ENCODE results near the gene DMD.

DMD gene

DNA sequence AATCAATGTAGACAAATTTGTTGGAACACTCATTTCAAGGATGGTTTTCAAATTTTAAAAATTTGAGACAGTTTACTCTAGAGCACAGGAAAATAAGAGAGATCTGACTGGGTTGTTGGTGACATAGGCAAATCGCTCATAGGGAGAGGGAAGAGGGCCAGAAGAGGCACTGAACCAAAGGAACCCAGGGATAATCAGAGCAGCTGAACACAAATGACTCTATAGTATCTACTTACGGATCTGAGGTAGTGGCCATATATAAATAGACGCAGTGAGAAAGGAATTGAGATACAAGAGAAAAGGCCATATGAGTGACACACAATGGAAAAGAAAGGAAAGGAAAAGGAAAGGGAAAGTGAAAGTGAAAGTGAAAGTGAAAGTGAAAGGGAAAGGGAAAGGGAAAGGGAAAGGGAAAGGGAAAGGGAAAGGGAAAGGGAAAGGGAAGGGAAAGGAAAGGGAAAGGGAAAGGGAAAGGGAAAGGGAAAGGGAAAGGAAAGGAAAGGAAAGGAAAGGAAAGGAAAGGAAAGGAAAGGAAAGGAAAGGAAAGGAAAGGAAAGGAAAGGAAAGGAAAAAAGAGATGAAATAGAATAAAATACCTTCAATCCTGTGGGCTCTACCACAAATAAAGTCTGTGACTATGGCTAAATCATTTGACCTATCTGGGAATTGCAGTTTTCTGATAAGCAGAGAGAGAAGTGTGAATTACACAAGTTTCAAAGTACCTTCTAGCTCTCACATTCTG lies 759.2 kb downstream of the DMD start:
- DNase-seq: no peak

DNA sequence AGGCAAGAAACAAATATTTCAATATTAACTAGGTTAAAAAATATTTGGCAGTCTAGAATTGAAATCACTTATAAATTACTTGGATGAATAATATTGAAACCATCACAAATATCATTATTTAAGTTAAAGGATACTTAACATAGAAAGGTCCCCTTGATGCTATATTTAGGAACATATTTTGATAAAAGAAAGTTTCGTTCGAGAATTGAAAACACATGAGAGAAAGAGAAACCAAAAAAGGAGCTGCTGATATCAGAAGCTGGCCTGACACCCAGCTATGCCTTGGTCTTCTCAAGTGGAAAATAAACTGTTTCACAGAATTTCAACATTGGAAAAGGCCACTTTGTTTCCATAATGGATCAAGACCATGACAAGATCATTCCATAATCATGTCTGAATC lies 762.4 kb downstream of the DMD start:
- no peak for DNase-seq

DNA sequence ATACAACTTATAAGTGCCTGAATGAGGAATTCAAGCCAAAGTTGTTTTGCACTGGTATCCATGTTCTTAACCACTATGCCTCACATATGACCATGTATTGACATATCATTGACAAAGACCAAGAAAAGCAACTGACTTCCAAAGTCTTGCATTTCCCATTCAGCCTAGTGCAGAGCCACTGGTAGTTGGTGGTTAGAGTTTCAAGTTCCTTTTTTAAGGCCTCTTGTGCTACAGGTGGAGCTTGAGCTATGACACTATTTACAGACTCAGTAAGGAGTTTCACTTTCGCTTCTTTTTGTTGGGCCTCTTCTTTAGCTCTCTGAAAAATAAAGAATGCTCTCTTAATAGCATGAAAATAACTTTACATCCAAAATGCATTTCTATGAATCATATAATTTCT lies 763.0 kb downstream of the DMD start:
- DNase-seq: peak; percentile 54

DNA sequence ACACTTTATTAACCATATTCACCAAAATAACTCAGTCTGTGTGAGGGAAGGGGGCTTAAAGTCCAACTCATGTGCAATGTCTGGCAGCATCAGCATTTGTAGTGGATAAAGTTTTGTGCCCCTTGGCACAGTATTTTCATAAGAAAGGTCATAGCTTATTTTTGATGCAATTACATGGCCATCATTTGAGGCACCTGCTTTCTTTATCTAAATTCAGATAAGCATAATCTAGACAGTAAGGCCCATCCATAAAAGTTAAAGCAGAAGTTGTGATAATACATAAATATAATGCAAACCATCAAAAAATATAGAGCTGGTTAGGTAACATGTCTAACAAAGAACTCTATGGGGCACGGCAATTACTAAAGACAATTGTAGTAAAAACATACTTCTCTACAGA lies 763.7 kb downstream of the DMD start:
- no peak for DNase-seq

DNA sequence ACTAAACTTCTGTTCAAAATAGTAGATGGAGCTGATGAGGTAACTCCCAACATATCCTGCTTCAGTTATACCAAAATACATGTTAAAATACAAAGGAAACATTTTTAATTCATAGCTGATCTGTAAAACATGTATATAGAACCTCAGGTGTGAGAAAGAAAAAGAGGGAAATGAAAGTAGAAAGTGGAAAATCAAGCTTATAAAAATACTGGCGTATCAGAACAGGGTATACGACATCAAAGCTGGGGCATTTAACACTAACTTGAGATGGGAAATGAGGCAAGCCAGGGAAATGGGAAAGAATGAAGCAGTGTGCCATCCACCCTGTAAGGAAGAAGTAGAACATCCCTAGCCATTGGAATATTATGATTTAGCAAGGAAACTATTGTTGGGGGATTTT lies 767.5 kb downstream of the DMD start:
- no peak for DNase-seq

DNA sequence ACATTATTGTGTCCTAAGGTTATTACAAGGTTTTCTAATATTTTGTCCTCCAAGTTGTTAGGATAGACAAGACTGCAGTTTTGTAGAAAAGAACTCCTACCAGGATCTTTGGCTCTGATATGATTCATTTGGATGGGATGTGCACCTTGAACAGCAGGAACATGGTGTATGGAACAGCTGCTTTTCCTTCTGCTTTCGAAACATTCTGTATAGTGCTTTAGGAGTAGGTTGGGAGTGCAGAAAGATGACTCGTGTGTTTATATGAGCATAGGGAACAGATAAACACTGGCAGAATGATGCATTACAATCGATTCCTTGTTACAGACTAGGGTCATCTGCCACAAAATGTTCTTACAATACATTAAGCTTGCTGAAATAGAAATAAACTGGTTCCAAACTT lies 790.1 kb downstream of the DMD start:
- DNase-seq: no peak

DNA sequence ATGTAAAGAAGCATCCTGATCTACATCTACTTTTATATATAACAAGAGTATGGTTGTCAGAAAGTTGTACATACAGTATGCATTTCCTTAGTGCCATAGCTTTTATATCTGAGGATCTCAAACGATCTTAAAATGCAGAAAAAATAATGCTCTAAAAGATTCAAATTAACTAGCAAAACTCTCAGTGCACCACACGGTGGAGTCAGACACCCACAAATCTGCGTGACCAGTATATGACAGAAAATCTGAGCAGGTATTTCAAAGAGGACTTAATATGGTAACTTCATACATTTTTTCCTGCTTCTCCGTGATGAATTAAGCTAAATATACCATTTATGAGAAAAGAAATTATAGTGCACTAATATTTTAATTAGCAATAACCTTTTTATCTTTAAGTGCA lies 803.0 kb downstream of the DMD start:
- DNase-seq: peak; percentile 22

DNA sequence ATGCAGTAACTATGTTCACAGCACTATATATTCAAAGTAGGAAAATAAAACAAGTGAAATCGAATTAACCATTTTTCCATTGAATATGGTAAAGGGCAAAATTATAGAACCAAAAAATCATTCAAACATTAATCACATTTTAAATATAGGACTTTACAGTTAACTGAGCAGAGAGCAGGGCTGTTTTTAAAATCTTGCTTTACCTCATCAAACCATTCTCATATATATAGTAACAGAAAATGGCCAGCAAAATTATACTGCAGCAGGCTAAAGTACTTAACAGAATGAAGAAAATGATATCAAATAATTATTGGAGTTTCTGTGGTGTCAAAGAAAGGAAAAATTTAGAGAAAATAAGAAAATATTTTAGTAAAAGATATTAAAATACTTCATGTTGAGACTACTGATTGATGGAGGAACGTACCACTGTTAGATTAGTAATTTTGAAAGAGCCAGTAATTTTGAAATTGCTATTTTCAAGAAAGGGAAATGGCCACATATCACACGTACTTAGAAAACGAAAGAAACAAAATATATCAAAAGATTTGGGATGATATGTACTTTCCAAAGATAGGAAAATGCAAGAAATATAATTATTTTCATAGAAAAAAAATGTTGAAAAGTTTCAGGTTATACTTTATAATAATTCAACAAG lies 813.7 kb downstream of the DMD start:
- peak; percentile 19 for DNase-seq

DNA sequence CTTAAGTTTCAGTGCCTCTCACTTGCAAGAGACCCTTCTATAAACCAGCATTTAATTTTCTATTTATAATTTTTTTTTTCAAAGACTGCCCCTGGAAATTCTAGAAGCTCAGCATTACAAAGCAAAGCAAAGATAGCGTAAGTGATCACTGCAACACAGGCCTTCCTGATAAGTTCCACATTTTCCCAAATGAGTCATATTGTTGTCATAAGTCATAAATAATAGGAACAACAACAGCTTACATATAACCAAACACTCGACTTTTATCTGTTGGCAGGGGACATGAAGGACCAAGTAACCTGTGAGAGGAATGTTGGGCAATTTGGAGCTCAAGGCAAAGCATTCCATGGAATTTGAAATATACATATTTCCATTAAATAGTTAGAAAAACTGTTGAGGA lies 815.5 kb downstream of the DMD start:
- DNase-seq: no peak

DNA sequence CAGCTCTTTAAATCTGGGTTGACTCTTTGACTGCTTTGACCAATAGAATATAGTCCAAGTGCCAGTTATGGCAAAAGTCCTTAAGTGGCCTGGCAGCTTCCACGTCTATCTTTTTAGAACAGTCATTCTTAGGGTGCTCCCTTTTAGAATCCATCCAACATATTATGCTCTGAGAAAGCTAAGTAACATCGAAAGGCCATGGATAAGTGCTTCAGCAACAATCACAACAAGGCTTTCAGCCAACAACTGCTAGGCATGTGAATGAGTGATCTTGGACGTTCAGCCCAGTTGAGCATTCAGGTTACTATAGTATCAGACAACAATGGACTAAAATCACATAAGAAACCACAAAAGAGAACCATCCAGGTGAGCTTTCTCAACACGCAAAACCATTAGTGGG lies 818.7 kb downstream of the DMD start:
- DNase-seq: no peak

DNA sequence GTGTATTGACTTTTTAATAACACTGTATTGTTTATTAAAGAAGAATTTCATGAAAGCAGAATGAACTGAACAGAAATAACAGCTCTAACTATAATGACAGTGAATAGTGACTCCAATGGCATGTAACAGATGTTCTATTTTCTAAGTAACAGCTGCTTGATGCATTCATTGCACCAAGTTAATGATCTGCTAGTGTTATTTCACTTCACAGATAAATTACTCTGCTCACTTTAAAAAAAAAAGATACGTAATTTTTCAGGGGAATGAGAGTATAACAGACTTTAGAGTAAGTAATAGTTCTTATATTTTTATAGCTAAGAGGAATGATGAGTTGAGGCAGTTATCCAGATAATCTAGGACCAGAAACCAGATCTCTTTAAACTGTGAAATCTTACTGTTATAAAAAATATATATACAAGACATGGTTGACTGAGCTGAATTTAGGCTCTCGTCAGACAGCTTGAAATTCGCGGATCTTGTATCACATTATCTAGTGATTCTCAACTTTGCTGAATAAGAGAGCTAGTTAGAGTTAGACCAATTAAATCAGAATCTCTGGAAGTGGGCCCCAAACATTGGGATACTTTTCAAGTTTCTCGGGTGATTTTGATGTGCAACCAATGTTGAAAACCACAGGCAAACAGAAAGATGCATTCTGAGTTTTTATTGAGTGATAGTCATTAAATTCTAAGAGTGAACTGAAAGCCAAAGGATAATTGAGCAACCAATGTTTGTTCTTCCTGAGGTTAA lies 840.7 kb downstream of the DMD start:
- no peak for DNase-seq

DNA sequence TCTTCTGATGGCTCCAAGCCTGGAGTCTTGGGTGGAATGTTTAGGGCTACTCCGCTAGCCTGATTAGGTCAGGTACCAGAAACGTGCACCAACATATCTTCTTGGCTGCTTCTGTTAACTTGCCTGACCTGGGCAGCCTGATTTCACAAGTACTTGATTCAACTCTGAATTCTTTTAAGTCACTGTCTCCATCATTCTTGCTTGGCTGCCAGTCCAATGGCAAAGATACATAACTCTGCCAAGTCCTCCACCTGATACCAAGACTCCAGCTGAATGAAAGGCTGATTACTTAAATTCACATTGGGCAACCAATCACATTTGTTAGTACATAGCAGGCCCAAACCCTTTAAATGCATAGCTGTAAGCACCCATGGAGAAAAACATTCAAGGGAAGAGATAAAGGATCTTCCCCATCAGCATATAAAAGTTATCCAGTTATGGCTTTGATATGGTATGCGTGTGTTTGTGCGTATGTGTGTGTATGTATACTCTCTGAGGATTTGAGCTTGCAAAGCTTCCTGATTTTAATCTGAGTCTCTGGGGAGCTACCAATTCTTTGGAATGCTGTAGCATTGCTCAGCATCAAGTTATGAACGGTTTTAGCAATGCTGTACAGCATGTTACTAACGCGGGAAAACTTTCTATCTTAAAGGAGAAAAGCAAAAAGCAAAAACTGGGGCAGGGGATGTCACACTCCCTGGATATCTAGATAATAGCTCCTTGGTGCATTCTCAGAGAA lies 917.2 kb downstream of the DMD start:
- no peak for DNase-seq

DNA sequence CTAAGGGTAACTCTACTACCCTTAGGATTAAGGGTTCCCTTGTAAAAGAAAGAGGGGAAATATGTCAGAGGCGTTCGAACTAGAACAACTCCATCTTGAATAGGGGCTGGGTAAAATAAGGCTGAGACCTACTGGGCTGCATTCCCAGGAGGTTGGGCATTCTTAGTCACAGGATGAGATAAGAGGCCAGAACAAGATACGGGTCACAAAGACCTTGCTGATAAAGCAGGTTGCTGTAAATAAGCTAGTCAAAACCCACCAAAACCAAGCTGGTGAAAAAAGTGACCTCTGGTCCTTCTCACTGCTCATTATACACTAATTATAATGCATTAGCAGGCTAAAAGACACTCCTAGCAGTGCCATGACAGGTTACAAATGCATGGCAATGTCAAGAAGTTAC lies 922.0 kb downstream of the DMD start:
- DNase-seq: no peak

DNA sequence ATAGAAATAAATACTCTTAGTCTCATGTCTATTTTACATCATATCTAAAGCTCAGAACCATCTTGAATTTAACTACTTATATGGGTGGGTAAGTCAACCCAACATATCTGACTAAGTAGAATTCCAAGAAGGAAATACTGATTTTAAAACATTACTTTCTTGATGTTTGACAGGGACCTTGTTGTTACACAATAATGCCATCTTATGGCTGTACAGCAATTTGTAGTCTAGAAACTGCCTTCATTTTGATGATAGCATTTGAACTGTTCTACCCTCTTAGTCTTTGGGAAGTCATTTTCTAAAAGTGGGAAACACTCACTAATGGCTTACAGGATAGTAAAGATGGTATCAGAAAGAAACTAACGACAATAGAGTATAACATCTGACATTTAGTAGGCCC lies 929.5 kb downstream of the DMD start:
- DNase-seq: no peak

DNA sequence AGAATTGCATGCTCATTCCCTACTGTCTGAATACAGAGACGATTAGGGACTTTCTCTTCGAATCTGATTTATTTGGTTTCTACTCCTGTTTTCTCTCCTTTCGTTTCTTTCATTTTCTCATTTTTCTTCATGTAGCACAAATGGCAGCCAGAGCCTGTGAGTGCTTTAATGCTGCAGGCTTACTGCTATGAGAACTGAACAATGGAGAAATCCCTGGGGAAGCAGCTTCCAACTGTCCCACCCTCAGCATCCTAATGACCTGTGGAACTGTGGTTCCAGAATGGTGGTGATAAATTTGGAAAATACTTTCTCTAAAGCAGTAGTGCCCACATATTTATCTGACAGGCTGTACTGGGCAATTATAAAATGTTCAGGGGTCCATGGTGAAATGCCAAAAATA lies 930.4 kb downstream of the DMD start:
- no peak for DNase-seq

DNA sequence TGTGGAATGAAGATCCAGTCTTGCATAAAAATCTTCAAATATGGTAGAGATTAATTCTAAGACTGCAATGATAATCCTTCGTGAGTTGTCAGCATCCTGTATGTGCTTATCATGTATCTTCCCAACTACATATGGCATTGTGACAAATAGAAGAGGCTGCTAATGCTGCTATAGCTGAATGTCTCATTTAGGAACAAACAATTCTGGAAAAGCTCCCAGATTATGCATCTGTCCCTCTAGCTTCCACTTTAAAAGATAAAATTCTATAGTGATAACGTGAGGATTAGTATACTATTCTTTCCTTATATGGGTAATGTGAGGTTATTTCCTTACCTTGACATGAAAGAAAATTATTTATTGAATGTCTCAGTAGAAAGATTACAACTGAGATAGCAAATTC lies 930.9 kb downstream of the DMD start:
- no peak for DNase-seq

DNA sequence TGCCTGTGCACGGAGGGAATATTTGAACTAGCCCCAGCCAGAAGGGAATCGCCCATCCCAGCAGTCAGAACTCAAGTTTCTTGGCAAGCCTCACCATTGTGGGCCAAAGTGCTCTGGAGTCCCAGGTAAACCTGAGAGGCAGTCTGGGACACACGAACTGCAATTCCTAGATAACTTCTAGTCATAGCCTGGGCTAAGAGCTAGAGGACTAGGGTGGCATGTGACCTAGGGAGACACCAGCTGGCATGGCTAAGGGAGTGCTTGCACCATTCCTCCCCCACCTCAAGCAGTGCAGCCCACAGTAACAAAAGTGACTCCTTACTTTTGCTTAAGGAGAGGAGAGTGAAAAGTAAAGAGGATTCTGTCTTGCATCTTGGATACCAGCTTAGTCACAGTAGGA lies 935.2 kb downstream of the DMD start:
- DNase-seq: no peak

DNA sequence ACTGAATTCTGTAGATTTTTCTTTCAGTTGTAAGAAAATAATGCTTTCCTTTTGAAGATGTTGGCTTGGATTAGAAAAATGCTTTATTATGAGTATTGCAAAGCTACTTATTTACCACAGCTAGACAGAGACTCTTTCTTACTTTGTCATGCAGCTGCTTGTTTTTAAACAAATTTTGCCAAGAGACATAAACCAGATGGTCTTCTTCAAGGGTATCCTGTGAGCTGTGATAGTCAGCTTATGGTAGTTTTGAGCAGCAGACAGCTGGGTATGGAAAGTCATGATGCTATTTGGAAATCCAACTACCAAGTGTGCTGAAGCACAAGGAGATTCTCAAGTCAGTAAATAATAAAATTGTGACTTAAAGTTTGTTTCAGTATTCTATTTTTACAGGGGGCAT lies 941.5 kb downstream of the DMD start:
- no peak for DNase-seq

DNA sequence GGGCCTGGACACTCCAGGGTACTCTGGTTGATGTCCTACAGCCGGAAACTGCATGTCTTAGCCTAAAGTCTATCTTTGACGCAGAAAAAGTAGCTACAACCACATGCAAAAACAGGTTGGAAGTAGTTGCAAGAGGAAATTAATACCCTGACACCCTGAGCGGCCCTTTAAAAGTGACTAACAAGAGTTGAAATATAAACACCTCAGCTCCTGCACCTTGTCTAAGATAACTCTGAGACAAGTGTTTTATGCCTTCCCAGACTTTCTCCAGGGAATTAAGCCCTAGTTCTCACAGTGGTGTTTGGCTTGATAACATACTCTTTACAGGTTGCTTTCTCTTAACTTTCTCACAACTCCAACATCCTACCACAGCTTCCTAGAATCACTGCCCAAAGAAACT lies 943.1 kb downstream of the DMD start:
- DNase-seq: no peak

DNA sequence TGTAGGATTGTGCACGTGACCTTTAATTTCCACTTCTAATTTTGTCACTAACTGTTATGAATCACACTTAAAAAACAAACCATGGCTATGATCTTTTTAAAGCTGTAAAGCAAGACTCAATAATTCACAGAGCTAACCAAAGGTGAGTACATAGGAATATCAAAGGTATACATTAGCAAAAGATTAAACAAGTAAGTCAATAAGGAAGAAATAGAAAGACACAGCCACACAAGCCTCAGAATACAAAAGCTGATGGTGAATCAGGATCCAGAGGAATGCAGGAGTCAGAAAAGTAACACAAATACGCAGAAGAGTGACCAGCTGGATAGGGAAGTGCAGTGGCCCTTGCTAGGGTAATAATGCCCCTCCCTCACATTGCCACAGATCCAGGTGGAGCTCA lies 943.6 kb downstream of the DMD start:
- no peak for DNase-seq

DNA sequence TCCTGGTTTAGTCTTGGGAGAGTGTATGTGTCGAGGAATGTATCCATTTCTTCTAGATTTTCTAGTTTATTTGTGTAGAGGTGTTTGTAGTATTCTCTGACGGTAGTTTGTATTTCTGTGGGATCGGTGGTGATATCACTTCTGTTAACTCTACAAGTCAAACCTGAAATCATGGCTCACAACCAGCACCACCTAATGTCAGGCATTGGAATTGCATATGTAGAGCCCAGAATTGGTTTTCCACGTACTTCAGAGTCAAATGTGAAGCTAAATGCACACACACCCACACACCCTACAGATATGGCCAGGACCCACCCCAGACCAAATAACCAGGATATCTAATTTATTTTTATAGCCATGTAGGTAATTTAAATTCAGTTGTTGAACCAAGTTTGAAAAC lies 964.7 kb downstream of the DMD start:
- DNase-seq: peak; percentile 35

DNA sequence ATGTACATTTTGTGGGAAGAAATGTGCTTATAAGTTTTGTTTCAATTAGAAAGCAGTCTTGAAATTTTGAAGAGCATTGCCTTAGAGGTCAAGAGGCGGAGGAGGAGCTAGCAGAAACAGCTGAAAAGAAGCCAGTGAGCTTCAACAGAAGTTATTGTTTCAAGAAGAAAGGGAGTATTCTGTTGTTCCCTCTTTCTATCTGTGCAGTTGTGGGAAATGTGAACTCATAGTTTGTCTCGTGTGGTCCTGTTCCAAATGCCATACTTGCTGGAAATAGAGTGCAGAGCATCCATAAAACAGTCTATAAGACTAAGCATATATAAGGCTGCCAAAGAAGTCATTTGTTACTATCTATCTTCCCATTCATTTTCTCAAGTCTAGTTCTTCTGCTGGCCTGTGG lies 1015.7 kb downstream of the DMD start:
- no peak for DNase-seq

DNA sequence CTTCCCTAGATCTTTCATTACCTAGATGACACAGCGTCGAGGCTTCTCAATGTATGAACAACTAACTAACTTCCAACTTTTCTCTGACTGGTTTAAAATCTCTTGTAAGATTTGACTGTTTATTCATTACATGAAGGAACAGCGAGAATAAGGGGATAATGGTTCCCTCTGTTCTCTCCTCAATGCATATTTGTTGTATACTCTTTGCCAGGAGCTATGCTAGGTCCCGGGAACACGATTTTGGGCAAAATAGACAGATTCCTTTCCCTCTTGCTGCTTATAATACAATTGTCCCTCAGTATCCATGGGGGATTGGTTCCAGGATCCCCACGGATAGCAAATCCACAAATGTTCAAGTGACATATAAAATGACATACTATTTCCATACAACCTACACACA lies 1020.0 kb downstream of the DMD start:
- no peak for DNase-seq

DNA sequence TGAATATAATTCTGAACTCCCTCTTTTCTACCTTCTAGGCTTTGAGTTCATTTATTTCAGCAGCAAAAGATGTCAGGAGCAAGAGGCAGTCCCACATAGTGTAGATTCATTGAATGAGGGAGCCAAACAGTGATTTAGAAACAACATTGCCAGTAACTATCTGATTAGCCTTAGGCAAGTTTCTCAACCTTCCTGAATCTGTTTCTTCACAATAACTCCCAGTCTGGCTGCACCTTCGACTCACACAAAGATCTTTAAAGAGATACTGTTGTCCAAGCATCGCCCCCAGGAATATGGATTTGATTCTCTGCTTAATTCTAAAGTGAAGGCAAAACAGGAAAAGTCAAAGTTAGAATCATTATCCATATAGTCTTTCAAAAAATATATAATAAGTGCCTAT lies 1026.2 kb downstream of the DMD start:
- no peak for DNase-seq
